Activated T-helper 2 cell treated with anti-CD3 and anti-CD28 coated beads, Interferon-gamma antibody, Interleukin-2, Interleukin-4, amounts not matched to agents 10 μg/mL and 5 μg/mL and 100 μg/mL, durations not matched to agents 14 hours and 24 hours and 36 hours (primary cell): ENCODE measurements around the gene PLA2G15. TPM values are rescaled to one million over a fixed set of nuclear protein-coding genes. Genes with fewer than 3 reads are reported as not detected.

Experiments used
- DNase-seq: peaks from one replicate; pipeline ENCODE4 v3.0.0; 2021; ENCODE audit warnings: low spot score
- H3K27ac Mint-ChIP-seq: one replicate; pipeline ENCODE4 v1.8.0; 2021; ENCODE audit warnings: mixed read lengths
- H3K27me3 Mint-ChIP-seq: one replicate; pipeline ENCODE4 v1.8.0; 2021; ENCODE audit warnings: low read depth, mixed read lengths
- H3K36me3 Mint-ChIP-seq: one replicate; pipeline ENCODE4 v1.8.0; 2021; ENCODE audit warnings: low read depth, mixed read lengths
- H3K4me1 Mint-ChIP-seq: one replicate; pipeline ENCODE4 v1.8.0; 2021; ENCODE audit warnings: low read depth, mixed read lengths
- H3K4me3 Mint-ChIP-seq: one replicate; pipeline ENCODE4 v1.8.0; 2021; ENCODE audit warnings: low read depth, mild to moderate bottlenecking, moderate library complexity, mixed read lengths
- H3K9me3 Mint-ChIP-seq: one replicate; pipeline ENCODE4 v1.8.0; 2021; ENCODE audit warnings: mixed read lengths
- intact Hi-C: fragments of 100-400 bp; cut with micrococcal nuclease; formaldehyde crosslinking; loops from one replicate; pipeline ENCODE4 v1.15.1; 2023
- total RNA-seq: library from RNA; stranded (reverse); gene quantifications from 2 replicates; pipeline ENCODE4 v1.2.3, GENCODE V29; 2022

The PLA2G15 gene
- total RNA-seq, 1 donor from 2014 or later = 9.0 TPM

DNA sequence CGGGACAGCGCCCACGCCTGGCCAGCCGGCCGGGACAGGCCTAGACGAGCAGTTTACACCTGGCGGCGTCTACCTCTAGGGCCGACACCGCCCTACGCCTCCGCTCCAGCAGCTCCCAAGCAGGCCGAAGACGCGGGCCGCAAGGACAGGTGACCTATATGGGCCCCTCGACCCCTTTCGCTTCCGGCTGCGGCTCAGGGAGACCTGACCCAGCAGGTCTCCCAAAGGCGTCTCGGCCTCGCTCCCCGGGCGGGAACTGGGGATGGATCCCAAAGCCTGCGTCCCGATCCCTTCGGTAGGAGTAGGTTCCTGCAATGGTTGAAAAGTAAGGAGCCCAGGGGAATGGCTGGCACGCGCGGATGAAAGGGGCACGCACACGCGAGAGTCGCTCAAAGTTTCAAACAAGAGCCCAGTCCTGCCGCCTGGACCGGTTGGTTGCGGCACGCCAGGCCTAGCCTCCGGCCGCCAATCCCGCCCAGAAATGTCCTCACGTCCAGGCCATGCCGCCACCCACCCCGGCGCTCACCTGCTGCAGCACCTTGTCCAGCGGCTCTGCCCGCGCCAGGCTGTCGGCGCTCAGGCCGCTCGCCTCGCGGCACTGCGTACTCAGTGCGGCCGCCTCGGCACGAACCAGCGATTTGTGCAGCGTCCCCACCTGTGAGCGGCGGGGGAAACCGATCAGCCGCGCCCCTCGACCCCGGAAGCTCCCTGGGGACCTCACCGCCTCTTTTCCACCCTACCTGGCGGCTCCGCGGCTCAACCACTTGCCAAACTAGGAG lies 9.9 kb upstream of the PLA2G15 start:
- Mint-ChIP-seq H3K4me1 (peaks cover 30% of the 10 kb centered on the region), H3K9me3 (no peaks in the 10 kb centered on the region), H3K27me3 (no peaks in the 10 kb centered on the region), H3K27ac (no peak overlapping the region), H3K4me3 (no peak overlapping the region), H3K36me3 (peaks cover 3% of the 10 kb centered on the region)
- no peak for DNase-seq
- intact Hi-C loops = loop anchor here (5.0 kb wide), 1 partner anchor 212 kb away; the partner anchor contains the start of gene SMPD3

DNA sequence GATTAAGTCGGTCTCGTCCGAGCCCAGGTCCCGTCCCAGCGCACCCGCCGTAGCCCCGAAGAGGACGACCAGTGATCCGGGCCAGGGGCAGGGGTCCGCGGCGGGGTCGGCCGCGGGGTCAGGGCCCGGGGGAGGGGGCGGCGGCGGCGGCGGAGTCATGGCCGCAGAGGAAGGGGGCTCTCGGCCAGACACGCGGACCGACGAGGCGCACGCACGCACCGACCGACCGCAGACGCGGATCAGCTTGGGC lies 9.4 kb upstream of the PLA2G15 start, which contains the start of gene ESRP2:
Gene ESRP2, minus strand, starts transcription at position 241 of the 250 bp plus-strand sequence. Its CDS starts 82 bp downstream, at position 159.
- Mint-ChIP-seq H3K27me3 (no peaks in the 10 kb centered on the region), H3K4me1 (peaks cover 27% of the 10 kb centered on the region), H3K9me3 (no peaks in the 10 kb centered on the region), H3K4me3 (peak within 1 kb of the TSS; percentile 75), H3K36me3 (no peaks in the 10 kb centered on the region), H3K27ac (peak within 1 kb of the TSS; percentile 40)
- DNase-seq = no peak
- intact Hi-C loops = loop anchor here (5.0 kb wide), 1 partner anchor 211 kb away; the partner anchor contains the start of gene SMPD3

DNA sequence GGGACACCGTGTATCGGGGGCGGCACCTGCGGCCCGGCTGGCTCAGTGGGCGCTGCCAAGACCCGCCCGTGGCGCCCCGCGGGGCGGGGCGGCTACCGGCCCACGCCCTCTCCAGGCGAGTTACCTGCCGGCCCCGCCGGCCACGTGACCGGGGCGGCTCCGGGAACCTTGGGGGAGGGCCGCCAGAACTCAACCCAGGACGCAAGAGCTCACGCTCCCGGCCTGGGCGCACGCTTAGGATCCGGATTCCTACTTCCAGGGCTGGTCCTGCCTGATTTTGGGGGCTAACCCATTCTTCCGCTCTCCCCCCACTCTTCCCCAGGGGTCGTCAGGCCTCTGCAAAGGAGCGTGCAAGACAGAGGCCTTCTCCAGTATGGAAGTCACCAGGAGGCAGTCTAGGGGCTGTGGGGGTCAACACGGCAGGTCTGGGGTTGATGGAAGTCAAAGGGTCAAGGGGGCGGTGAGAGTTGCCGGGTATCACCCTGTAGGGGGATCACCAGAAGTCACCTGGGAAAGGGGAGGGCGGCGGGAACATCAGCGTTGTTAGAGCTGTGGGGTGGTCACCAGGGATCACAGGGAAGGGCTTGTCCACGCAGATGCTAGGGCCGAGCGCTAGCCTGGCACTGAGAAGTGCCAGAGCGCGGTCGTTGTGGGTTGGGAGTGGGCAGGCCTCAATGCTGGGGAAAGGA lies 8.9 kb upstream of the PLA2G15 start:
- intact Hi-C loops = loop anchor here (5.0 kb wide), 1 partner anchor 211 kb away; the partner anchor contains the start of gene SMPD3
- Mint-ChIP-seq H3K9me3 (no peaks in the 10 kb centered on the region), H3K4me3 (peak overlapping the region; percentile 75), H3K36me3 (no peaks in the 10 kb centered on the region), H3K4me1 (peaks cover 27% of the 10 kb centered on the region), H3K27me3 (no peaks in the 10 kb centered on the region), H3K27ac (no peak overlapping the region)
- no peak for DNase-seq

DNA sequence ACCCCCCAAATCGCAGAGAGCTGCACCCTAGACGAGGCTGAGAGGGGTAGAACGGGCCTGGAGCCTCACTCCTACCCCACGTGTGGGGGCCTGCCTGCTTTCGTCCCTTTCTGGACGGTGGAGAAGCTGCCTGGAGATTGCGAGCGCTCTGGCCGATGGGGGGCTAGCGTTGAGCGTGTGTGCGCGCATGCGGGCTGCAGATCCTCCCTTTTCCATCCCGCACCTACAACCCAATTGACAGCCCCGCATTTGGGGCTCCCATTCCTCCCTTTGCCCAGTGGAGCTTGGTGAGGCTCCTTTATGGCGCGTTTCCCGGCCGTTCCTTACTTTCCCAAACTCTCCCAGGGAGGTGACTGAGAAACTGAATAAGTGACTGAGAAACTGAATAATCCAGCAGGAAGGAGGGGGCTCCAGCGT lies 8.3 kb upstream of the PLA2G15 start:
- no peaks in the 10 kb centered on the region for H3K27me3 Mint-ChIP-seq
- peak overlapping the region; percentile 40 for H3K27ac Mint-ChIP-seq
- intact Hi-C loops = loop anchor here (1.0 to 5.0 kb wide), 2 partner anchors 8 to 210 kb away; partner anchors contain the start of genes PLA2G15 and SMPD3
- no peak for DNase-seq
- H3K36me3 Mint-ChIP-seq = no peaks in the 10 kb centered on the region
- peak overlapping the region; percentile 75 for H3K4me3 Mint-ChIP-seq
- H3K4me1 Mint-ChIP-seq = peaks cover 27% of the 10 kb centered on the region
- no peaks in the 10 kb centered on the region for H3K9me3 Mint-ChIP-seq

DNA sequence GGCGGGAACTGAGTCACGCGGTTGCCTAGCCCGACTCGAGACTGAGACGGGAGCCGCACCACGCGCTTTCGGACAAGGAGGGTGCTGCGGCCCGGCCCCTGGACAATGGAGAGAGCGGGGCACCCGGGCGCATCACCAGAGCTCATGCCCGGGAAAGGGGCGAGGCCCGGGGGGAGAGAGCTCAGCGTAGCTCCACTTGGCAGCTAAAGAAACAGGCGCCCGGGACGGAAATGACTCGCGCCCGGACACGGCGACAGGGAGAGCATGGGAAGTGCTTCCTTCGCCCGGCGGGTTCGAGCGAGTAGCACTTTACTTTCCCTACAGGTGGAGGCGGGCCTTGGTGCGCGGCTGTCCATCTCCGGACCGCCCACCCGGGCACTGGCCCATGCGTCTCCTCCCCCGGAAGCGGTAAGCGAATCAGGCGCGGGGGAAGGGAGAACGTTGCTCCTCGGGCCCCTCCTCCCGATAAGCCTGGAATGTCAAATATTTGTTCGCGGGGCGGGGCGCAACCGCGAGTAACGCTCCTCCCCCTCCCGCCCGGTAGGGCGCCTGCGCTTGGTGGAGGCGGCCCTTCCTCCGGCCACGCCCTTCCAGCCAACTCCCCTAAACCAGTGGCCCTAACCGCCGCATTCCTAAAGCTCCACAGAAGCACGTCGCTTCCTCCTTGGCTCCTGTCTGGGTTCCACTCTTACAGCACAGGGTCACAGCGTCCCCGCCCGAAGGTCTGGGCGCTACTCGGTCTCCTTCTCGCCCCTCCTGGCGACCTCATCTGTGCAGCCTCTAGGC lies 7.7 kb upstream of the PLA2G15 start:
- intact Hi-C loops = loop anchor here (1.0 to 5.0 kb wide), 2 partner anchors 8 to 210 kb away; partner anchors contain the start of genes PLA2G15 and SMPD3

DNA sequence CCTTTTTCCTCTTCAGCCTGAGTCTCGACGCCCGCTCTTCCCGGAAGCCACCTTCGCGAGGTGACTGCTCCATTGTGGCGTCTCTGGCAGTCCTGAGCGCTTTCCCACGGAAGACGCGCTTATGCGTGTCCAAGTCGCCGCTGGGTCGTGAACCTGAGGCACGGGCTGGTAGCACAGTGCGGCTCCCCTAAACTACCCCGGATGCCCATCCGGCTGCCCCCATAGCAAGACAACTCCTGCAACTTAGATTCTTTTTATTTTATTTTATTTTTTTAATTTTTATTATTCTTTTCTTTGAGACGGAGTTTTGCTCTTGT lies 7.2 kb upstream of the PLA2G15 start:
- Mint-ChIP-seq H3K36me3 (no peaks in the 10 kb centered on the region), H3K9me3 (no peaks in the 10 kb centered on the region), H3K27ac (peak overlapping the region; percentile 38), H3K4me1 (peaks cover 24% of the 10 kb centered on the region), H3K4me3 (peak overlapping the region; percentile 75), H3K27me3 (no peaks in the 10 kb centered on the region)
- intact Hi-C loops = loop anchor here (5.0 kb wide), 1 partner anchor 209 kb away; the partner anchor contains the start of gene SMPD3
- DNase-seq = no peak

More for the DNA sequence above, 7.7 kb upstream of the PLA2G15 start:
- Mint-ChIP-seq H3K4me3 (peak overlapping the region; percentile 75), H3K27me3 (no peaks in the 10 kb centered on the region), H3K4me1 (peaks cover 27% of the 10 kb centered on the region), H3K36me3 (no peaks in the 10 kb centered on the region), H3K27ac (peak overlapping the region; percentile 38), H3K9me3 (no peaks in the 10 kb centered on the region)
- peak; percentile 87 for DNase-seq

DNA sequence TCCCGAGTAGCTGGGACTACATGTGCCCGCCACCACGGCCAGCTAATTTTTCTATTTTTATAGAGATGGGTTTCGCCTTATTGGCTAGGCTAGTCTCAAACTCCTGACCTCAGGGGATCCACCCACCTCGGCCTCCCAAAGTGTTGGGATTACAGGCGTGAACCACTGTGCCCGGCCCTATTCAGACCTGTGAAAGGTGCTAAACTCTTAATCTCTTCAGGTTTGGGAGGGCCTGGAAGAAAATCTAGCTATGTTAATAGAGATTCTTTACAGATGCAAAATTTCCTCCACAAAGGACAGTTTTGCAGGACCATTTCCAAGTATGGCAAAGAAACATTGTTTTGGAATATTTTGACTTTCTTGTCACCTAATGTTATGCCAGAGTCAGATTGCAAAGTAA lies 3.1 kb upstream of the PLA2G15 start:
- intact Hi-C loops = loop anchor here (10.0 kb wide), 1 partner anchor 273 kb away; no protein-coding TSS in a partner anchor
- no peak for DNase-seq
- no peaks in the 10 kb centered on the region for H3K36me3 Mint-ChIP-seq
- no peaks in the 10 kb centered on the region for H3K9me3 Mint-ChIP-seq
- no peak overlapping the region for H3K4me3 Mint-ChIP-seq
- no peak overlapping the region for H3K27ac Mint-ChIP-seq
- H3K27me3 Mint-ChIP-seq = no peaks in the 10 kb centered on the region
- H3K4me1 Mint-ChIP-seq = peaks cover 26% of the 10 kb centered on the region

DNA sequence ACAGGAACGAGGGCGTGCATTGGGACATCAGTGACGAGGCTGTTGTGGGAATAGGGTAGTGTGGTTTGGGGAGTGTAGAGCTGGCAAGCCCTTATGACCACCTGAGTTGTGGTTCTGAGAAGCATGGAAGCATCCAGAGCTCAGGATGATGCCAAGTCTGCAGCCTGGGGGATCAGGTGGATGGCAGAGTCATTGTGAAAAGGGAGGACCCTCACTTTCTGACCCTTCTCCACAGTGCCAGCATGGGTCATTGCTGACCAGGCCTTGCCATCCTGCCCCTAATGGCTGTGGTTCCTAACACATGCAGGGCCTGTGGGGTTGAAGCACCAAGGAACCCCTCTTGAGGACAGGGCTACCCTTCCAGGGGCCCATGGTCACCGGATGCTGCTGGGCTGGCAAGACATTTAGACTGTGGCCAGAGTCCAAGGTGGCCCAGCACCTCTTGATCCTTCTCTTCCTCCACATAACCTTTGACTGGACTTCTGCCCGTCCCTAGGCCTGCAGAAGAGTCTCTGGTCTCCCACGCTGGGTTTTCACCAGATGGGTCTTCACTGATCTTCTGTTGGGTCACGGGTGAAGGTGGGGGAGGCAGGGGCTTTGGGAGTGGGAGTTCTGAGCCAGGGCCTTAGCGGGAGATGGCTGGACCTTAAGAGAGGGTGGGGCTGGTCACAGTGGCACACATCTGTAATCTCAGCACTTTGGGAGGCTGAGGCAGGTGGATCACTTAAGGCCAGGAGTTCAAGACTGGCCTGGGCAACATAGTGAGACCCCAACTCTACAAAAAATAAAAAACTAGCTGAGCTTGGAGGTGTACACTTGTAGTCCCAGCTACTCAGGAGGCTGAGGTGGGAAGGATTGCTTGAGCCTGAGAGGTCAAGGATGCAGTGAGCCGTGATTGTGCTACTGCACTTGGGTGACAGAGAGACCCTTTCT lies 2.0 kb upstream of the PLA2G15 start:
- Mint-ChIP-seq H3K4me3 (peak overlapping the region; percentile 94), H3K4me1 (peaks cover 22% of the 10 kb centered on the region), H3K27me3 (no peaks in the 10 kb centered on the region), H3K36me3 (no peaks in the 10 kb centered on the region), H3K27ac (no peak overlapping the region), H3K9me3 (no peaks in the 10 kb centered on the region)
- intact Hi-C loops = loop anchor here (10.0 kb wide), 1 partner anchor 272 kb away; no protein-coding TSS in a partner anchor
- no peak for DNase-seq

DNA sequence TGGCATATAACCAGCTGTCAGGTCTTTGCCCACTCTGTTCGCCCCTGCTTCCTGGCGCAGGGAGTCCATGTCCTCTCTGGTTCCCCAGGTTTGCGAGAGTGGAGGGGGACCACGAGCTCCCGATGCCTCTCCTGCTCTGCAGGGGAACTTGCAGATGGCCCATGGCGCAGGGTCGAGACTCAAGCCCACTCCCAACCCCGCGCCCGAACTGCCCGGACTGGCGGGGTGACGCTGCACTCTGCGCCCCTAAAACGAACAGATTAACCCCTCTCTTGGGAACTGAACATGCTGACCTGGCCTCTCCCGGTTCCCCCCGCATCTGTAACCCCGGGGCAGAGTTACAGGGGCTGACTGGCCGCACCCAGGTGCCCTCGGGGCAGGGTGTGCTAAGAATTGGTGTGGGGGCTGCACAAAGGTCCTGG lies 681 bp upstream of the PLA2G15 start:
- intact Hi-C loops = loop anchor here (10.0 kb wide), 1 partner anchor 270 kb away; no protein-coding TSS in a partner anchor
- H3K4me3 Mint-ChIP-seq = peak overlapping the region; percentile 94
- no peaks in the 10 kb centered on the region for H3K9me3 Mint-ChIP-seq

DNA sequence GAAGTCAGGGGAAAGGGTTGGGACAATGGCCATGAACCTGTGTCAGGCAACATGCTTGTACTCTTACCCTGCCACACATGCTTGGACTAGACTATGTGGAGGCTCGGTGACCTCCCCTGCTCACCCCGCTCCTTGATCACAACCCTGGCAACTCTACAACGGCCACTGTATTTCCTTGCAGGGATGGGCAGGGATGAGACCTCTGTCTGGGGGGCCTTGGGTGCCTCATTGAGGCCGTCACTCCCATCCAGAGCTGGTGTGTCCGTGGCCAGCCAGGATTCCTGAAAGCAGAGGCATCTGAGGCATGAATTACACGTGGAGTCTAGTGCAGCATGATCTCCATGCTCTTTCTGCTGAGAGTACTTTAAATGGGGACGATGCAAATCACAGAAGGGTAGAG lies 948 bp downstream of the PLA2G15 start:
- H3K36me3 Mint-ChIP-seq = peaks cover 10% of the 10 kb centered on the region
- no peak overlapping the region for H3K27ac Mint-ChIP-seq
- DNase-seq = no peak
- peak overlapping the region; percentile 94 for H3K4me3 Mint-ChIP-seq
- H3K4me1 Mint-ChIP-seq = peaks cover 16% of the 10 kb centered on the region
- intact Hi-C loops = loop anchor here (10.0 kb wide), 1 partner anchor 269 kb away; no protein-coding TSS in a partner anchor
- no peaks in the 10 kb centered on the region for H3K9me3 Mint-ChIP-seq
- no peaks in the 10 kb centered on the region for H3K27me3 Mint-ChIP-seq

More for the DNA sequence above, 681 bp upstream of the PLA2G15 start:
- no peak overlapping the region for H3K27ac Mint-ChIP-seq
- DNase-seq = no peak
- no peaks in the 10 kb centered on the region for H3K27me3 Mint-ChIP-seq
- peaks cover 18% of the 10 kb centered on the region for H3K4me1 Mint-ChIP-seq
- H3K36me3 Mint-ChIP-seq = peaks cover 3% of the 10 kb centered on the region

DNA sequence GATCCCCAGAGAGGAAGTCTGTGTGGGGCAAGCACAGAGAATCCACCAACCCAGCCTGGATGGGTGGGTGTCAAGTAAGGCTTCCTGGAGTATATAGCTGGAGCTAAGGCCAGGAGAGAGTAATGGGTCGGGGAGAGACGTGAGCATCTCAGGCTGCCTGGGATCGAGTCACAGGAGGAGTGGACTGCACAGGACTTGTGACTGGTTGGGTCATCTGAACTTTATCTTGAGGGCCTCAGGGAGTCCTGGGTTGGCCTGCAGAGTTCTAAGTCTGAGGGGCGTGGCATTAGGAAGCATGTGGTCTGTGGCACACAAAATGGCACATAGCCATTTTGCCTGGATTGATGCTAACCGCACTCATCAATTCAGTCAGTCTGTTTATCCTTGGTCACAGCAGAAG lies 1.5 kb downstream of the PLA2G15 start:
- Mint-ChIP-seq H3K36me3 (peaks cover 10% of the 10 kb centered on the region), H3K4me1 (peaks cover 16% of the 10 kb centered on the region), H3K27me3 (no peaks in the 10 kb centered on the region), H3K4me3 (peak overlapping the region; percentile 94), H3K9me3 (no peaks in the 10 kb centered on the region), H3K27ac (no peak overlapping the region)
- intact Hi-C loops = loop anchor here (10.0 kb wide), 1 partner anchor 268 kb away; no protein-coding TSS in a partner anchor
- DNase-seq = no peak
